DND-41 (cell line): ENCODE results near the gene POLD1.

Experiments
- ATAC-seq: fragments of 200-7000 bp; cut with Tn5 transposase; 3 replicates; pipeline ENCODE4 v1.9.1; 2021; ENCODE audit warnings: low read depth; ENCODE audit not compliant: insufficient read depth
- DNase-seq: peaks from one replicate; pipeline ENCODE4 v3.0.0-alpha.2; 2020
- H2AFZ ChIP-seq: 2 replicates; pipeline ENCODE4 v1.6.0; 2012; ENCODE audit warnings: low read depth, low read length
- H3K27ac ChIP-seq: 2 replicates; pipeline ENCODE4 v1.5.1; 2012; ENCODE audit warnings: low read length, inconsistent platforms
- H3K27me3 ChIP-seq: fragments of 200-600 bp; sonication (generic); 2 replicates; pipeline ENCODE4 v1.6.0; 2012; ENCODE audit warnings: low read length, mild to moderate bottlenecking, inconsistent platforms; ENCODE audit not compliant: insufficient read depth, poor library complexity
- H3K36me3 ChIP-seq: 2 replicates; pipeline ENCODE4 v1.5.1; 2012; ENCODE audit warnings: low read length, inconsistent platforms; ENCODE audit not compliant: insufficient read depth
- H3K4me1 ChIP-seq: 2 replicates; pipeline ENCODE4 v1.5.1; 2012; ENCODE audit warnings: mild to moderate bottlenecking, low read length; ENCODE audit not compliant: insufficient read depth
- H3K4me2 ChIP-seq: 2 replicates; pipeline ENCODE4 v1.6.0; 2012; ENCODE audit warnings: mild to moderate bottlenecking, moderate library complexity, low read length, inconsistent platforms; ENCODE audit not compliant: insufficient read depth
- H3K4me3 ChIP-seq, 2 experiments: fragments of 200-600 bp in 1 of 2; shearing (Covaris generic) in 1 of 2; 2 replicates each; pipeline ENCODE4 v1.5.1; 2012 to 2016; ENCODE audit warnings: inconsistent platforms in 2 of 2, low read length in 2 of 2, mild to moderate bottlenecking in 2 of 2, low read depth in 1 of 2, moderate library complexity in 1 of 2
- H3K79me2 ChIP-seq: 2 replicates; pipeline ENCODE4 v1.6.0; 2012; ENCODE audit warnings: low read length, inconsistent platforms; ENCODE audit not compliant: insufficient read depth
- H3K9ac ChIP-seq: 2 replicates; pipeline ENCODE4 v1.6.0; 2012; ENCODE audit warnings: low read depth, mild to moderate bottlenecking, inconsistent platforms, low read length, moderate library complexity
- H3K9me3 ChIP-seq: 2 replicates; pipeline ENCODE4 v1.5.1; 2012; ENCODE audit warnings: low read length, moderate library complexity, mild to moderate bottlenecking, inconsistent platforms; ENCODE audit not compliant: insufficient read depth, severe bottlenecking
- H4K20me1 ChIP-seq: 2 replicates; pipeline ENCODE4 v1.6.0; 2012; ENCODE audit warnings: low read length; ENCODE audit not compliant: insufficient read depth
- CTCF ChIP-seq: IDR thresholded peaks from 2 replicates; pipeline ENCODE4 v1.5.1; 2012; ENCODE audit warnings: borderline replicate concordance, low read length, moderate library complexity, mild to moderate bottlenecking; ENCODE audit not compliant: poor library complexity, severe bottlenecking; ENCODE audit errors: extremely low read depth
- EZH2 ChIP-seq: IDR thresholded peaks from 3 replicates; pipeline ENCODE4 v1.6.1; 2012; ENCODE audit warnings: borderline replicate concordance, low read depth, mild to moderate bottlenecking, moderate library complexity, low read length, inconsistent platforms; ENCODE audit not compliant: severe bottlenecking

POLD1 gene

DNA sequence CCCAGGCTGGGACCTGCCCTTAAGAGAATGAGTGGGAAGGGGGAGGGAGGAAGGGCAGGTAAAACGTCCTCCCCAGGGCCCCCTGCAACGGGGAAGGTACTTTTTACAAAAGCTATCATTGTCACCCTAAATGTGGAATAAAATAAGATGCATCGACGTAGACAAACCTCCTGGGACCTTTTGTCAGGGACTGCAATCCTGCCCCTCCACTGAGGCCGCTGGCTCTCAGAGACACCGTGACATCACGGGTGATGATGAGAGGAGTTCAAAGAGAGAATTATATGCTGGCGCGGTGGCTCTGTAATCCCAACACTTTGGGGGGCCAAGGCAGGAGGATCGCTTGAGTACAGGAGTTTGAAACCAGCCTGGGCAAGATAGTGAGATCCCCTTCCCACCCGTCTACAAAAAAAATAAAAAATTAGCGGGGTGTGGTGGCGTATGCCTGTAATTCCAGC lies 46.8 kb downstream of the POLD1 start:
- peak overlapping the region; percentile 73; the same call in 1 of the 2 replicates for H2AFZ ChIP-seq

DNA sequence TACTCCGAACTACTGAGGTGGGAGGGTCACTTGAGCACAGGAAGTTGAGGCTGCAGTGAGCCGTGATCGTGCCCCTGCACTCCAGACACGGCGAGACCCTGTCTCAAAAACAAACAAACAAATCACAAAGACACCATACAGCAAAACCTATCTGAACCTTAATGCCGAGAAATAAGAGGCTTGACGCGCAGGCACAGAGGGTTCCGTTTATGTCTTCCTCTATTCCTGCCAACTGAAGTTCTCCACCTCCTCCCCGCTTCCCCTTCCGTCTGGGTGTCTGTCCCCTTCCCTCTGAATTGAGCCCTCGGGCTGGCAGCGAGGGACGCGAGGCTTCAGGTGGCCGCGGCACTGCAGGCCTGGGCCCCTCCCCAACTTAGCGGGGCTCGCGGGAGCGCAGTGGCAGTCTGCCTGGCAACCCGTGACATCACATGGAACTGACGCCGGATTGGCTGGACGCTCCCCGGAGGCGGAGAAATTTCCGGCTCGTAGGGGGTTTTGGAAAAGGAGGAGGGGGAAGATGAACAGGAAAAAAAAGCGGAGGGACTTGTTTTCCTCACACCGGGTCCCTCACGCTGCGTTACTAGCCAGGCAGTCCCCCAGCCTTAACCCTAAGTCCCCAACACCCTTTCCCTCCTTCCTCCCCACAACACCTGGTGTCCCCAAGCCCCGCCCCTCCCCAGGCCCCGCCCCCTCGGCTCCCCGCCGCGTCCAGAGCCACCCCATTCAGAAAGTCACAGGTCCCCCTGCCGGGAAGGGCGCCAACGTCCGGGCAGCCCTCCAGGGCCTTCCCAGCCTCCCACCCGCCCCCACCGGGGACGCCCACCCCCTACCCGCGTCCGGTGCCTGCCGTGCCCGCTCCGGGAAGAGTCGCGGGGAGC lies 47.4 kb downstream of the POLD1 start:
- Histone ChIP-seq H3K9me3 (no peaks in the 10 kb centered on the region), H3K27me3 (no peaks in the 10 kb centered on the region), H4K20me1 (no peaks in the 10 kb centered on the region), H3K36me3 (no peaks in the 10 kb centered on the region), H2AFZ (peak overlapping the region; percentile 73), H3K9ac (peak overlapping the region; percentile 45), H3K27ac (peak overlapping the region; percentile 3; the same call in 1 of the 2 replicates), H3K79me2 (no peaks in the 10 kb centered on the region), H3K4me2 (peak overlapping the region; percentile 88), H3K4me1 (peaks cover 15% of the 10 kb centered on the region), H3K4me3 (peak overlapping the region; percentile 12 to 76; a peak in 3 of 4 replicates)
- TF ChIP-seq EZH2: no peak
- no peak for TF ChIP-seq CTCF
- DNase-seq: peak; percentile 84
- peak; percentile 99 for ATAC-seq

More for the DNA sequence above, 46.8 kb downstream of the POLD1 start:
- no peaks in the 10 kb centered on the region for H3K36me3 ChIP-seq
- peak overlapping the region; percentile 45 for H3K9ac ChIP-seq
- no peak overlapping the region for H3K27ac ChIP-seq
- TF ChIP-seq CTCF (no peak), EZH2 (no peak)
- H3K9me3 ChIP-seq: no peaks in the 10 kb centered on the region
- no peaks in the 10 kb centered on the region for H3K79me2 ChIP-seq
- no peak for DNase-seq
- H4K20me1 ChIP-seq: no peaks in the 10 kb centered on the region
- peak overlapping the region in 1 of 2 experiments; percentile 76; a peak in 1 of 4 replicates for H3K4me3 ChIP-seq
- H3K4me1 ChIP-seq: peaks cover 15% of the 10 kb centered on the region
- H3K27me3 ChIP-seq: no peaks in the 10 kb centered on the region
- H3K4me2 ChIP-seq: peak overlapping the region; percentile 88
- no peak for ATAC-seq

GRCh38 chr19:50432221-50433028 lies 48.3 kb downstream of the POLD1 start, which contains the start of gene MYBPC2:
Gene MYBPC2 (plus strand): TSS chr19:50432892. CDS start chr19:50432954, 62 bp downstream.
- Histone ChIP-seq H3K27ac (peak within 1 kb of the TSS; percentile 3; the same call in 1 of the 2 replicates), H3K79me2 (no peaks in the 10 kb centered on the region), H3K36me3 (no peaks in the 10 kb centered on the region), H3K4me3 (peak within 1 kb of the TSS; percentile 12 to 76; a peak in 3 of 4 replicates), H3K9ac (peak within 1 kb of the TSS; percentile 45; the same call in 1 of the 2 replicates), H3K4me2 (peak within 1 kb of the TSS; percentile 88), H4K20me1 (no peaks in the 10 kb centered on the region), H3K27me3 (no peaks in the 10 kb centered on the region), H3K4me1 (peaks cover 15% of the 10 kb centered on the region), H3K9me3 (no peaks in the 10 kb centered on the region), H2AFZ (peak within 1 kb of the TSS; percentile 73)
- ATAC-seq: no peak
- TF ChIP-seq EZH2 (no peak), CTCF (no peak)
- no peak for DNase-seq
